PC-9 (cell line): ENCODE measurements around the gene VWA8.

ENCODE experiments used
- CTCF ChIP-seq: fragments of 200-600 bp; sonication (generic); conservative IDR thresholded peaks from 2 replicates; pipeline ENCODE4 v1.6.1; 2017; ENCODE audit warnings: mixed run types, antibody characterized with exemption, mild to moderate bottlenecking, moderate library complexity
- EZH2 ChIP-seq: fragments of 200-600 bp; sonication (generic); IDR thresholded peaks from 2 replicates; pipeline ENCODE4 v1.8.0; 2017; ENCODE audit warnings: antibody characterized with exemption, low read depth

DNA sequence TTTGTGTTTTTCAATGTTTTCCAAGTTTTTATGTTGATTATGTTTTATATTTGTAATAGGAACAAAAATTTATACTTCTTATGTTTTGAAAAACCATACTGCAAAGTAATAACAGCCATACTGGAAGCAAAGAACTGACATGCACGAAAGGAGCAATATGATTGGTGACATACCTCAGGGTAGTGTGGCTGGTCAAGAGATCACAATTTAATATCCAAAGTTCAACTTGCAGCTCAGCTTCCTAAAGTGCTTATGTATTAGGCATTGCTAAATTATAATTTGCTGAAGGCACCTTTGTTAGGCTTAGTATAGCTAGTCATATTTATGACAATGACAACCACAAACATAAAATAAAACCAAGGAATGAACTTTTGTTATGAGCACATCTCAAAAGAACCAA is 25.9 kb downstream of the VWA8 start:
- TF ChIP-seq CTCF = no peak
- TF ChIP-seq EZH2 = no peak
